NT2/D1 (cell line): Measurements from ENCODE around the gene TSHZ3.

Source experiments
- SUZ12 ChIP-seq: IDR thresholded peaks from 2 replicates; pipeline ENCODE4 v1.6.1; 2011; ENCODE audit not compliant: insufficient read length, insufficient read depth; ENCODE audit errors: extremely low read depth
- YY1 ChIP-seq: IDR thresholded peaks from 2 replicates; pipeline ENCODE4 v1.6.1; 2011; ENCODE audit not compliant: insufficient read length, insufficient read depth
- ZNF274 ChIP-seq: IDR thresholded peaks from 2 replicates; pipeline ENCODE4 v1.6.1; 2011; ENCODE audit warnings: mild to moderate bottlenecking, low read depth, low read length

DNA sequence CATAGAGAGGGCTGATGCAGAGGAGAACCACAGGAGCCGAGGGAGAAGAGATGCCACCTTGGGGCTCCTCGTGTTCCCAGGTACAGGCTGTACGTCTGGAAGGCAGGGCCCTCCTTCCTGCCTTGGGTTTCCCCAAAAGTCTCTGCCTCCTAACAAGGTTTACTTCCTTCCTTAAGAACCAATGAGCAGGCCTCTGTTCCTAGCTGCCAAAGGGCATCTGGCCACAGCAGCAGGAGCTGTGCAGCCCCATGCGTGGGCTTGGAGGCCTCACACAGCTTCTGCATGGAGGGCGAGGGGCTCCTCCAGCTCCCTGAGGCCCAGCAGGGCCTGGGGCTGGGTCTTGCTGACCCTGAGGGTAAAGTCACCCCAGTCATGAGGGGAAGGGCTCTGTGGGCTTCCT, 40.6 kb upstream of the TSHZ3 start:
- TF ChIP-seq YY1 = no peak
- no peak for TF ChIP-seq ZNF274
- no peak for TF ChIP-seq SUZ12
